Activated T-cell treated with anti-CD3 and anti-CD28 coated beads for 24 hours (primary cell): Measurements from ENCODE around the gene FANK1.
"Not testable (repeated sequence)": the region's sequence is repeated elsewhere in the genome, so short reads cannot be mapped to it uniquely, and the experiment has no call there.

Source experiments
- DNase-seq: peaks from one replicate; pipeline ENCODE4 v3.0.0-alpha.2; 2020; ENCODE audit warnings: low read depth

The FANK1 gene

GRCh38 chr10:126021833-126022500, 125.6 kb downstream of the FANK1 start:
- no peak for DNase-seq

GRCh38 chr10:126022841-126023240, 126.5 kb downstream of the FANK1 start:
- DNase-seq, result no peak

GRCh38 chr10:126027692-126028091, 131.3 kb downstream of the FANK1 start:
- no peak for DNase-seq

GRCh38 chr10:126029999-126030398, 133.6 kb downstream of the FANK1 start:
- no peak for DNase-seq

- no peak for DNase-seq
Observed at GRCh38 chr10:126034586-126034985, 138.2 kb downstream of the FANK1 start.

GRCh38 chr10:126036515-126036914, 140.2 kb downstream of the FANK1 start:
- no peak for DNase-seq

- no peak for DNase-seq
Observed at GRCh38 chr10:126037946-126038345, 141.6 kb downstream of the FANK1 start.

GRCh38 chr10:126041117-126041516, 144.8 kb downstream of the FANK1 start:
- DNase-seq, result no peak

GRCh38 chr10:126041804-126042231, 145.5 kb downstream of the FANK1 start:
- DNase-seq, result peak; percentile 57

GRCh38 chr10:126042354-126042753, 146.0 kb downstream of the FANK1 start:
- no peak for DNase-seq

- DNase-seq, result no peak
Observed at GRCh38 chr10:126042906-126043305, 146.5 kb downstream of the FANK1 start.

- DNase-seq, result no peak
Observed at GRCh38 chr10:126043389-126043788, 147.0 kb downstream of the FANK1 start.

GRCh38 chr10:126045861-126046260, 149.5 kb downstream of the FANK1 start:
- DNase-seq, result no peak

GRCh38 chr10:126046831-126047230, 150.5 kb downstream of the FANK1 start:
- DNase-seq, result no peak

GRCh38 chr10:126047749-126048148, 151.4 kb downstream of the FANK1 start:
- not testable (repeated sequence) for DNase-seq

GRCh38 chr10:126049759-126050700, 153.7 kb downstream of the FANK1 start:
- no peak for DNase-seq

GRCh38 chr10:126052171-126052570, 155.8 kb downstream of the FANK1 start:
- no peak for DNase-seq

GRCh38 chr10:126054191-126054590, 157.8 kb downstream of the FANK1 start:
- no peak for DNase-seq

- DNase-seq, result no peak
Observed at GRCh38 chr10:126057494-126057893, 161.1 kb downstream of the FANK1 start.

GRCh38 chr10:126058104-126058503, 161.7 kb downstream of the FANK1 start:
- no peak for DNase-seq

GRCh38 chr10:126058507-126058906, 162.1 kb downstream of the FANK1 start:
- DNase-seq, result no peak
